Sigmoid colon (tissue), 3 donors: Measurements from ENCODE around the gene KREMEN1.

ENCODE experiments used
- CTCF ChIP-seq, 4 experiments: fragments of 450-650 bp in 3 of 4; fragments of 200-600 bp in 1 of 4; IDR thresholded peaks; one replicate each; pipeline ENCODE4 v1.5.1; 2016 to 2019; ENCODE audit warnings: antibody characterized with exemption in 4 of 4, mild to moderate bottlenecking in 3 of 4, moderate library complexity in 2 of 4
- POLR2A ChIP-seq, 2 donors: fragments of 450-650 bp; IDR thresholded peaks; one replicate each; pipeline ENCODE4 v1.6.1; 2016; ENCODE audit warnings: antibody characterized with exemption in 2 of 2, mild to moderate bottlenecking in 2 of 2, moderate library complexity in 2 of 2

GRCh38 chr22:29155966-29156365 is 83.1 kb downstream of the KREMEN1 start:
- TF ChIP-seq POLR2A (IDR thresholded peaks at IDR 0.05) (no peak), CTCF (IDR thresholded peaks at IDR 0.05) (no peak)
